ENCODE data around the gene C15orf39.
A peak's percentile ranks its signal among the peaks of the same experiment; 100 is the strongest.

C15orf39 gene

GRCh38 chr15:75198560-75199356 is 2.9 kb upstream of the C15orf39 start:
- DNase-seq, result no peak

GRCh38 chr15:75199357-75199940 is 2.2 kb upstream of the C15orf39 start:
- no peak for DNase-seq

GRCh38 chr15:75200391-75200764 is 1.3 kb upstream of the C15orf39 start:
- no peak for DNase-seq

GRCh38 chr15:75200765-75201615 is 692 bp upstream of the C15orf39 start:
- DNase-seq, result peak in 1 of 2 experiments; percentile 18

GRCh38 chr15:75202251-75203016 is 752 bp downstream of the C15orf39 start:
- DNase-seq, result no peak

- no peak for DNase-seq
Measured at GRCh38 chr15:75203017-75203907, 1.6 kb downstream of the C15orf39 start.

- no peak for DNase-seq
Measured at GRCh38 chr15:75203908-75204263, 2.2 kb downstream of the C15orf39 start.

- DNase-seq, result peak in 1 of 2 experiments; percentile 80
Measured at GRCh38 chr15:75204340-75205063, 2.8 kb downstream of the C15orf39 start.

- no peak for DNase-seq
Measured at GRCh38 chr15:75205064-75205395, 3.3 kb downstream of the C15orf39 start.

GRCh38 chr15:75206006-75206405 is 4.3 kb downstream of the C15orf39 start:
- no peak for DNase-seq

- DNase-seq, result no peak
Measured at GRCh38 chr15:75206803-75207617, 5.3 kb downstream of the C15orf39 start.

- no peak for DNase-seq
Measured at GRCh38 chr15:75207618-75208500, 6.2 kb downstream of the C15orf39 start.

- no peak for DNase-seq
Measured at GRCh38 chr15:75208501-75209288, 7.0 kb downstream of the C15orf39 start.

- no peak for DNase-seq
Measured at GRCh38 chr15:75209289-75209676, 7.6 kb downstream of the C15orf39 start.

GRCh38 chr15:75210811-75211230 is 9.1 kb downstream of the C15orf39 start:
- no peak for DNase-seq

GRCh38 chr15:75211436-75212199 is 9.9 kb downstream of the C15orf39 start:
- no peak for DNase-seq

GRCh38 chr15:75212200-75212858 is 10.6 kb downstream of the C15orf39 start:
- DNase-seq, result no peak

Measured in NCI-H187 (cell line).